ENCODE measurements around the gene NEURL1.

- no peak for TF ChIP-seq EZH2 (IDR thresholded peaks at IDR 0.05; ENCODE audit: borderline replicate concordance)
- no peak for TF ChIP-seq CTCF (IDR thresholded peaks at IDR 0.05; ENCODE audit: poor library complexity)
- no peak for TF ChIP-seq EZH2phosphoT487 (IDR thresholded peaks at IDR 0.05; ENCODE audit: low read depth, severe bottlenecking, unreplicated experiment)
Measured at GRCh38 chr10:103585011-103585405, 91.5 kb downstream of the NEURL1 start.

Measured in hepatocyte (in vitro differentiated cells).